Anterior cingulate cortex (tissue), 58 donors: ENCODE results near the gene DSP.
A peak's percentile ranks its signal among the peaks of the same experiment; 100 is the strongest.

Experiments
- DNase-seq, 58 donors: peaks; one replicate each; lab custom pipeline; 2025; lab: John Stamatoyannopoulos, UW

The DSP gene

GRCh38 chr6:7541175-7542064 lies at the start of gene DSP:
DSP (plus strand) TSS chr6:7541671; CDS start chr6:7541916, 245 bp downstream.
- no peak for DNase-seq

- DNase-seq: no peak
Observed at GRCh38 chr6:7493866-7494265, 47.6 kb upstream of the DSP start.

- DNase-seq: no peak
Observed at GRCh38 chr6:7494638-7495037, 46.8 kb upstream of the DSP start.

- no peak for DNase-seq
Observed at GRCh38 chr6:7496266-7496875, 45.1 kb upstream of the DSP start.

- no peak for DNase-seq
Observed at GRCh38 chr6:7500752-7501282, 40.7 kb upstream of the DSP start.

- peak in 4 of 58 donors; percentile 1 to 10 (median 6) for DNase-seq
Observed at GRCh38 chr6:7502743-7503142, 38.7 kb upstream of the DSP start.

- DNase-seq: no peak
Observed at GRCh38 chr6:7504041-7504440, 37.4 kb upstream of the DSP start.

- DNase-seq: peak in 43 of 58 donors; percentile 1 to 79 (median 14)
Observed at GRCh38 chr6:7505189-7505699, 36.2 kb upstream of the DSP start.

GRCh38 chr6:7507600-7507999 lies 33.9 kb upstream of the DSP start:
- DNase-seq: no peak

GRCh38 chr6:7512320-7512719 lies 29.2 kb upstream of the DSP start:
- DNase-seq: no peak

GRCh38 chr6:7513529-7513928 lies 27.9 kb upstream of the DSP start:
- DNase-seq: no peak

- DNase-seq: no peak
Observed at GRCh38 chr6:7515363-7515762, 26.1 kb upstream of the DSP start.

- DNase-seq: no peak
Observed at GRCh38 chr6:7518877-7519276, 22.6 kb upstream of the DSP start.

- DNase-seq: no peak
Observed at GRCh38 chr6:7522873-7523272, 18.6 kb upstream of the DSP start.

GRCh38 chr6:7523922-7524321 lies 17.5 kb upstream of the DSP start:
- DNase-seq: no peak

GRCh38 chr6:7526755-7527154 lies 14.7 kb upstream of the DSP start:
- DNase-seq: no peak

- no peak for DNase-seq
Observed at GRCh38 chr6:7528565-7528964, 12.9 kb upstream of the DSP start.

- DNase-seq: no peak
Observed at GRCh38 chr6:7529141-7529540, 12.3 kb upstream of the DSP start.

- no peak for DNase-seq
Observed at GRCh38 chr6:7532232-7532631, 9.2 kb upstream of the DSP start.

GRCh38 chr6:7532821-7533220 lies 8.7 kb upstream of the DSP start:
- DNase-seq: no peak

GRCh38 chr6:7534192-7534591 lies 7.3 kb upstream of the DSP start:
- DNase-seq: no peak

- DNase-seq: no peak
Observed at GRCh38 chr6:7535498-7535897, 6.0 kb upstream of the DSP start.
